ENCODE results near the gene ITGB6. TPM values are rescaled to one million over a fixed set of nuclear protein-coding genes. Genes with fewer than 3 reads are reported as not detected.

ITGB6 gene
- total and polyA plus RNA-seq, 2 of the 4 experiments (the other 2 are of a cell fraction): under 0.01 TPM; not detected in 1

- H3K36me3 ChIP-seq (ENCODE audit: control insufficient read depth, insufficient read depth, low read length): no peaks in the 10 kb centered on the region
- dilution Hi-C loops (cut with HindIII; ENCODE audit: low sequenced_read_pairs, unreplicated experiment): no loop called here
- no peak overlapping the region for H3K4me2 ChIP-seq (ENCODE audit: low read depth, low read length)
- H4K20me1 ChIP-seq (ENCODE audit: insufficient read depth, low read length): no peaks in the 10 kb centered on the region
- no peak overlapping the region for H2BK15ac ChIP-seq (ENCODE audit: low read depth, low read length)
- no peak overlapping the region for H3K23ac ChIP-seq (ENCODE audit: low read depth, low read length)
- TF ChIP-seq MAFK (IDR thresholded peaks at IDR 0.05; ENCODE audit: low read depth, low read length): no peak
- TF ChIP-seq SMC3 (IDR thresholded peaks at IDR 0.05; ENCODE audit: low read depth, low read length): no peak
- no peak for TF ChIP-seq CEBPB (IDR thresholded peaks at IDR 0.05; ENCODE audit: low read depth, low read length)
- TF ChIP-seq CHD1 (IDR thresholded peaks at IDR 0.05; ENCODE audit: low read depth, low read length): no peak
- TF ChIP-seq FOS (IDR thresholded peaks at IDR 0.05; ENCODE audit: low read depth, low read length): no peak
- no peak for TF ChIP-seq RFX5 (IDR thresholded peaks at IDR 0.05; ENCODE audit: low read depth, low read length)
- no peak for TF ChIP-seq ELK1 (IDR thresholded peaks at IDR 0.05; ENCODE audit: borderline replicate concordance, low read depth, low read length)
- no peak for TF ChIP-seq POLR2A (IDR thresholded peaks at IDR 0.05; ENCODE audit: low read depth, low read length)
- TF ChIP-seq, protein P1, sequence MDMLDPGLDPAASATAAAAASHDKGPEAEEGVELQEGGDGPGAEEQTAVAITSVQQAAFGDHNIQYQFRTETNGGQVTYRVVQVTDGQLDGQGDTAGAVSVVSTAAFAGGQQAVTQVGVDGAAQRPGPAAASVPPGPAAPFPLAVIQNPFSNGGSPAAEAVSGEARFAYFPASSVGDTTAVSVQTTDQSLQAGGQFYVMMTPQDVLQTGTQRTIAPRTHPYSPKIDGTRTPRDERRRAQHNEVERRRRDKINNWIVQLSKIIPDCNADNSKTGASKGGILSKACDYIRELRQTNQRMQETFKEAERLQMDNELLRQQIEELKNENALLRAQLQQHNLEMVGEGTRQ (IDR thresholded peaks at IDR 0.05; ENCODE audit: low read depth, low read length): no peak
- no peak for TF ChIP-seq BHLHE40 (IDR thresholded peaks at IDR 0.05; ENCODE audit: low read depth, low read length)
- no peak for TF ChIP-seq MXI1 (IDR thresholded peaks at IDR 0.05; ENCODE audit: borderline replicate concordance, low read depth, low read length)
- no peak for TF ChIP-seq RAD21 (IDR thresholded peaks at IDR 0.05; ENCODE audit: low read length)
- TF ChIP-seq NFE2L2 (IDR thresholded peaks at IDR 0.05; ENCODE audit: low read depth, low read length): no peak
- TF ChIP-seq RCOR1 (IDR thresholded peaks at IDR 0.05; ENCODE audit: insufficient replicate concordance, low read length): no peak
- no peak for TF ChIP-seq MAZ (IDR thresholded peaks at IDR 0.05; ENCODE audit: borderline replicate concordance, low read depth, low read length)
- TF ChIP-seq, protein P2, sequence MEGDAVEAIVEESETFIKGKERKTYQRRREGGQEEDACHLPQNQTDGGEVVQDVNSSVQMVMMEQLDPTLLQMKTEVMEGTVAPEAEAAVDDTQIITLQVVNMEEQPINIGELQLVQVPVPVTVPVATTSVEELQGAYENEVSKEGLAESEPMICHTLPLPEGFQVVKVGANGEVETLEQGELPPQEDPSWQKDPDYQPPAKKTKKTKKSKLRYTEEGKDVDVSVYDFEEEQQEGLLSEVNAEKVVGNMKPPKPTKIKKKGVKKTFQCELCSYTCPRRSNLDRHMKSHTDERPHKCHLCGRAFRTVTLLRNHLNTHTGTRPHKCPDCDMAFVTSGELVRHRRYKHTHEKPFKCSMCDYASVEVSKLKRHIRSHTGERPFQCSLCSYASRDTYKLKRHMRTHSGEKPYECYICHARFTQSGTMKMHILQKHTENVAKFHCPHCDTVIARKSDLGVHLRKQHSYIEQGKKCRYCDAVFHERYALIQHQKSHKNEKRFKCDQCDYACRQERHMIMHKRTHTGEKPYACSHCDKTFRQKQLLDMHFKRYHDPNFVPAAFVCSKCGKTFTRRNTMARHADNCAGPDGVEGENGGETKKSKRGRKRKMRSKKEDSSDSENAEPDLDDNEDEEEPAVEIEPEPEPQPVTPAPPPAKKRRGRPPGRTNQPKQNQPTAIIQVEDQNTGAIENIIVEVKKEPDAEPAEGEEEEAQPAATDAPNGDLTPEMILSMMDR (conservative IDR thresholded peaks at IDR 0.05; ENCODE audit: low read depth, low read length): no peak
- ChIA-PET POLR2A (ENCODE audit: unreplicated experiment) (no interaction called here), CTCF (no interaction called here)
- H2BK20ac ChIP-seq (ENCODE audit: low read depth, low read length): no peak overlapping the region
- no peak overlapping the region for H3K56ac ChIP-seq (ENCODE audit: extremely low read depth, insufficient read depth, low read length)
- in situ Hi-C loops (cut with MboI; ENCODE audit: low sequenced_read_pairs): no loop called here
- H2BK5ac ChIP-seq (ENCODE audit: low read depth, low read length, poor library complexity, severe bottlenecking): no peak overlapping the region
- BruUV-seq (replicated peaks): no TSS peak
- no CpG with 5 or more reads among the region's 1 CpG for WGBS, 2 experiments (ENCODE audit: extremely low coverage in 2 of 2, insufficient read length in 1 of 2)
- no peak overlapping the region for H3K9ac ChIP-seq (ENCODE audit: low read depth, low read length)
- H2AFZ ChIP-seq (replicated peaks; ENCODE audit: low read length, poor library complexity): no peak overlapping the region
- no peak overlapping the region for H3K27ac ChIP-seq (ENCODE audit: insufficient read depth, low read length)
- peaks cover 6% of the 10 kb centered on the region for H3K4me1 ChIP-seq (ENCODE audit: control insufficient read depth, insufficient read depth, low read length)
- H2AK9ac ChIP-seq (replicated peaks; ENCODE audit: low read depth, low read length, poor library complexity): no peak overlapping the region
- no peak for DNase-seq
- no peak overlapping the region for H2AK5ac ChIP-seq (ENCODE audit: low read depth, low read length)
- H3K4ac ChIP-seq (ENCODE audit: low read depth, low read length): no peak overlapping the region
- no peaks in the 10 kb centered on the region for H3K9me1 ChIP-seq (ENCODE audit: insufficient read depth, low read length)
- no peak overlapping the region for H3K14ac ChIP-seq (replicated peaks; ENCODE audit: low read depth, low read length)
- no peaks in the 10 kb centered on the region for H3K27me3 ChIP-seq (ENCODE audit: control insufficient read depth, insufficient read depth, low read length)
- H2BK120ac ChIP-seq (ENCODE audit: low read depth, low read length): no peak overlapping the region
- no peaks in the 10 kb centered on the region for H3K9me3 ChIP-seq (ENCODE audit: control insufficient read depth, insufficient read depth, low read length)
- ATAC-seq (ENCODE audit: low read depth): no peak
- no peak overlapping the region for H4K91ac ChIP-seq (ENCODE audit: insufficient read depth, low read depth, low read length)
- no peak overlapping the region for H4K8ac ChIP-seq (ENCODE audit: low read depth in 2 of 2, low read length in 2 of 2)
- no peak overlapping the region for H3K4me3 ChIP-seq (ENCODE audit: insufficient read depth, low read depth, low read length)
- no peak overlapping the region for H4K5ac ChIP-seq (ENCODE audit: low read depth, low read length)
- no peaks in the 10 kb centered on the region for H3K79me1 ChIP-seq (ENCODE audit: low read depth in 1 of 2, low read length in 2 of 2)
- H3K18ac ChIP-seq (ENCODE audit: low read depth, low read length): no peak overlapping the region
- intact Hi-C loops (cut with micrococcal nuclease): no loop called here
Observed at GRCh38 chr2:160138406-160138805, 61.7 kb downstream of the ITGB6 start.
